Activated naive CD4-positive, alpha-beta T cell treated with anti-CD3 and anti-CD28 coated beads, Interleukin-2, amount 50 U/mL, for 24 hours (primary cell): Measurements from ENCODE around the gene CMTM2.
"Not testable (repeated sequence)": the region's sequence is repeated elsewhere in the genome, so short reads cannot be mapped to it uniquely, and the experiment has no call there.

ENCODE experiments used
- H3K27ac Mint-ChIP-seq: one replicate; pipeline ENCODE4 v1.8.0; 2021; ENCODE audit warnings: mild to moderate bottlenecking, mixed read lengths
- H3K27me3 Mint-ChIP-seq: one replicate; pipeline ENCODE4 v1.8.0; 2021; ENCODE audit warnings: mixed read lengths
- H3K36me3 Mint-ChIP-seq: one replicate; pipeline ENCODE4 v1.8.0; 2021; ENCODE audit warnings: mixed read lengths
- H3K4me1 Mint-ChIP-seq: one replicate; pipeline ENCODE4 v1.8.0; 2021; ENCODE audit warnings: mixed read lengths
- H3K4me3 Mint-ChIP-seq: one replicate; pipeline ENCODE4 v1.8.0; 2021; ENCODE audit warnings: mild to moderate bottlenecking, mixed read lengths
- H3K9me3 Mint-ChIP-seq: one replicate; pipeline ENCODE4 v1.8.0; 2021; ENCODE audit warnings: mixed read lengths

The CMTM2 gene

DNA sequence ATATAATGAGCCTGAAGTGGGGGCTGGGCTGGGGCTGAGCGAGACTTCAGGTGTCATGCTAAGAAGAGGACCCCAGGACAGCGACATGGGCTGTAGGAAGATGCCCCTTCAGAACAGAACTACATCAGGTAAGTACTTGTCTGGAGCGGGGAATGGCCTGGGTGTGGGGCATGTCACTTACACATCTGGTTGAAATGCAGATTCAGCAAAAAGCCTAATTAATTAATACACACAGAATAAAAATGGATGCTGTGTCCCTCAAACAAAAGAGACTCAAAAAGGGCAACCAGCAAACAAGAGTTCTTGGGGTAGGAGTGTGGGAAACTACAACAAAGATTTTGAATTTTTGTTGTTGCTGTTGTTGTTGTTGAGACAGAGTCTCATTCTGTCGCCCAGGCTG is 11.8 kb downstream of the CMTM2 start:
- Mint-ChIP-seq H3K36me3 (no peaks in the 10 kb centered on the region), H3K27ac (no peak overlapping the region)

DNA sequence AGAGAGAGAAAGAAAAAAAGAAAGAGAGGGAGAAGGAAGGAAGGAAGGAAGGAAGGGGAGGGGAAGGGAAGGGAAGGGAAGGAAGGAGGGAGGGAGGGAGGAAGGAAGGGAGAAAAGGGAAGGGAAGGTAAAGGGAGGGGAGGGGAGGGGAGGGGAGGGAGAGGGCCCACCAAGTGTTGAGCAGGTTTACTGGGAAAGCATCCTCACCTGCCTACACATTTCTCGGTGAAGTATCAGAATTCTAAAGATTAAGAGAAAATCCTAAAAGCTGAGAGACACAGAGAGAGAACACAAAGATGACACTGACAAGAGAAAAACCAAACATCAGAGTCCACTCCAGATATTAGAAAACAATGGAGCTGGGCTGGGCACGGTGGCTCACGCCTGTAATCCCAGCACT is 13.0 kb downstream of the CMTM2 start:
- Mint-ChIP-seq H3K36me3 (no peaks in the 10 kb centered on the region), H3K4me1 (peaks cover 39% of the 10 kb centered on the region)

More for the DNA sequence above, 11.8 kb downstream of the CMTM2 start:
- H3K4me1 Mint-ChIP-seq: peaks cover 30% of the 10 kb centered on the region
- no peaks in the 10 kb centered on the region for H3K27me3 Mint-ChIP-seq
- H3K4me3 Mint-ChIP-seq: peak overlapping the region; percentile 78
- H3K9me3 Mint-ChIP-seq: no peaks in the 10 kb centered on the region

GRCh38 chr16:66592814-66593213 is 13.6 kb downstream of the CMTM2 start:
- H3K9me3 Mint-ChIP-seq: no peaks in the 10 kb centered on the region
- no peak overlapping the region for H3K27ac Mint-ChIP-seq
- no peaks in the 10 kb centered on the region for H3K36me3 Mint-ChIP-seq
- H3K4me1 Mint-ChIP-seq: peaks cover 38% of the 10 kb centered on the region
- H3K27me3 Mint-ChIP-seq: no peaks in the 10 kb centered on the region
- no peak overlapping the region for H3K4me3 Mint-ChIP-seq

More for the DNA sequence above, 13.0 kb downstream of the CMTM2 start:
- Mint-ChIP-seq H3K4me3 (no peak overlapping the region), H3K9me3 (no peaks in the 10 kb centered on the region), H3K27me3 (no peaks in the 10 kb centered on the region), H3K27ac (no peak overlapping the region)

GRCh38 chr16:66594739-66595138 is 15.5 kb downstream of the CMTM2 start:
- Mint-ChIP-seq H3K36me3 (no peaks in the 10 kb centered on the region), H3K27me3 (no peaks in the 10 kb centered on the region), H3K9me3 (no peaks in the 10 kb centered on the region), H3K4me3 (no peak overlapping the region), H3K27ac (no peak overlapping the region), H3K4me1 (peaks cover 34% of the 10 kb centered on the region)

DNA sequence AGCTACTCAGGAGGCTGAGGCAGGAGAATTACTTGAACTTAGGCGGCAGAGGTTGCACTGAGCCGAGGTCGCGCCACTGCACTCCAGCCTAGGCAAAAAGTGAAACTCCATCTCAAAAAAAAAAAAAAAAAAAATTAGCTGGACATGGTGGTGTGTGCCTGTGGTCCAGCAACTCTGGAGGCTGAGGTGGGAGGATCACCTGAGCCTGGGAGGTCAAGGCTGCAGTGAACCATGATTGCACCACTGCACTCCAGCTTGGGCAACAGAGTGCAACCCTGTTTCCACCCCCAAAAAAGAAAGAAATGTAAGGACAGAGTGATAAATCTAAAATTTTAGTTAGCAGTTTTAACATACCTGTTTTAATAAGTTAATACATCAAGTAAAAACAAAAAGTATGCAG is 17.3 kb downstream of the CMTM2 start:
- H3K27me3 Mint-ChIP-seq, H3K27ac Mint-ChIP-seq, H3K36me3 Mint-ChIP-seq, H3K4me3 Mint-ChIP-seq, H3K9me3 Mint-ChIP-seq: not testable (repeated sequence)
- H3K4me1 Mint-ChIP-seq: peaks cover 35% of the 10 kb centered on the region

GRCh38 chr16:66596986-66597848 is 18.0 kb downstream of the CMTM2 start:
- Mint-ChIP-seq H3K4me1 (peaks cover 35% of the 10 kb centered on the region), H3K9me3 (no peaks in the 10 kb centered on the region), H3K4me3 (no peak overlapping the region), H3K36me3 (no peaks in the 10 kb centered on the region), H3K27me3 (no peaks in the 10 kb centered on the region), H3K27ac (peak overlapping the region; percentile 36)

DNA sequence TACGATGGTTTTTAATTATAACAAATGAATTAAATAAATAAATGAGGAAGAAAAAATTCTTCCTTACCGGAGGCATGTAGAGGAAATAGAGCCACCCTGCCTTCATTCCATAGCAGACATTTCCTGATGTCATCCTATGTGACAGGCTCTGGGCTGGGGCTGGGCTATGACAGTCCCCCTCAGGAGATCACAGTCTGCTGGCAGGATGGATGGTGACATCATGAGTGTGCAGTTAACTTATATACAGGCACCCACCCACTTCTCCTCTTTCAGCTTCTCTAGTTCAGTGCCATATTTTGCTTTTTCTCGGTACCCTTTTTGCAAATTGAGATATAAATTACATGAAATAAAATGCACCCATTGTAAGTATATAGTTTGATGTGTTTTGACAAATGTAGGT is 18.8 kb downstream of the CMTM2 start:
- Mint-ChIP-seq H3K27me3 (no peaks in the 10 kb centered on the region), H3K4me1 (peaks cover 40% of the 10 kb centered on the region), H3K27ac (peak overlapping the region; percentile 30), H3K4me3 (no peak overlapping the region), H3K36me3 (no peaks in the 10 kb centered on the region), H3K9me3 (no peaks in the 10 kb centered on the region)

DNA sequence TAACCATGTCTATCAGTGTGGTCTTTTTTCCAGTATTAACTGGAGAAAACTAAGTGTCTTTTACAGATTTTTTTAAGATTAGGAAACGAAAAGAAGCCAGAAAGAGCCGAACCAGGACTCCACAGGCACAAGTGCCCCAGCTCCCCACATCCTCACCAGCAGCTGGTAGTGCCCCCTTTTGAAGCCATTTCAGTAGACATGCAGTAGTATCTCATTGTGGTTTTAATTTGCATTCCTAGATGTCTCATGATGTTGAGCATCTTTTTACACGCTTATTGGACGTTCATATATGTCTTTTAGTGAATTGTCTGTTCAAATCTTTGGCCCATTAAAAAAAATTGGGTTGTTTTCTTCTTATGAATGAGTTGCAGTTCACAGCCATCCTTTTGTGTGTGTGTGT is 20.5 kb downstream of the CMTM2 start:
- H3K27ac Mint-ChIP-seq: peak overlapping the region; percentile 16
- H3K4me1 Mint-ChIP-seq: peaks cover 47% of the 10 kb centered on the region
- no peak overlapping the region for H3K4me3 Mint-ChIP-seq
- no peaks in the 10 kb centered on the region for H3K27me3 Mint-ChIP-seq
- H3K36me3 Mint-ChIP-seq: no peaks in the 10 kb centered on the region
- H3K9me3 Mint-ChIP-seq: no peaks in the 10 kb centered on the region

DNA sequence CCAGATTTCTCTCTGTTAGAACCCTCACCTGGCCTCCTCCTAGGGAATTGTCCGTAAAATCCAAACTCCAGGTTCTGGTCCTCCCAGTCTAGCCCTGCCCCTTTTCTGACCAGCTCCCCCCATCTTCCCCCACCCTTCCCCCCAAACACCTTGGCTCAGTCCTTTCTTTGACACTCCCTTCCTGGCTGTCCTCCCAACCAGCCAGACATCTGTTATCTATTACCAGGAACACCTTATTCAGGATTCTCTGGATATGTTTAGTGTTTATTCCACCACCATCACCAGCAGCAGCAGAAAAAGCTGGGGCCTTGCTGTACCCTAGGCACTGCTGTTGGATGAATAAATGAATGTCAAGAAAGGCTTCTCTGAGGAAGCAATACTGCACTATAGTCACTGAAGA is 21.2 kb downstream of the CMTM2 start:
- Mint-ChIP-seq H3K27me3 (no peaks in the 10 kb centered on the region), H3K9me3 (no peaks in the 10 kb centered on the region), H3K27ac (no peak overlapping the region), H3K36me3 (no peaks in the 10 kb centered on the region), H3K4me1 (peaks cover 47% of the 10 kb centered on the region), H3K4me3 (no peak overlapping the region)

- Mint-ChIP-seq H3K9me3 (no peaks in the 10 kb centered on the region), H3K27me3 (no peaks in the 10 kb centered on the region), H3K4me1 (peaks cover 53% of the 10 kb centered on the region), H3K4me3 (no peak overlapping the region), H3K27ac (no peak overlapping the region), H3K36me3 (no peaks in the 10 kb centered on the region)
These were observed 22.2 kb downstream of the CMTM2 start for GRCh38 chr16:66601471-66601870.

DNA sequence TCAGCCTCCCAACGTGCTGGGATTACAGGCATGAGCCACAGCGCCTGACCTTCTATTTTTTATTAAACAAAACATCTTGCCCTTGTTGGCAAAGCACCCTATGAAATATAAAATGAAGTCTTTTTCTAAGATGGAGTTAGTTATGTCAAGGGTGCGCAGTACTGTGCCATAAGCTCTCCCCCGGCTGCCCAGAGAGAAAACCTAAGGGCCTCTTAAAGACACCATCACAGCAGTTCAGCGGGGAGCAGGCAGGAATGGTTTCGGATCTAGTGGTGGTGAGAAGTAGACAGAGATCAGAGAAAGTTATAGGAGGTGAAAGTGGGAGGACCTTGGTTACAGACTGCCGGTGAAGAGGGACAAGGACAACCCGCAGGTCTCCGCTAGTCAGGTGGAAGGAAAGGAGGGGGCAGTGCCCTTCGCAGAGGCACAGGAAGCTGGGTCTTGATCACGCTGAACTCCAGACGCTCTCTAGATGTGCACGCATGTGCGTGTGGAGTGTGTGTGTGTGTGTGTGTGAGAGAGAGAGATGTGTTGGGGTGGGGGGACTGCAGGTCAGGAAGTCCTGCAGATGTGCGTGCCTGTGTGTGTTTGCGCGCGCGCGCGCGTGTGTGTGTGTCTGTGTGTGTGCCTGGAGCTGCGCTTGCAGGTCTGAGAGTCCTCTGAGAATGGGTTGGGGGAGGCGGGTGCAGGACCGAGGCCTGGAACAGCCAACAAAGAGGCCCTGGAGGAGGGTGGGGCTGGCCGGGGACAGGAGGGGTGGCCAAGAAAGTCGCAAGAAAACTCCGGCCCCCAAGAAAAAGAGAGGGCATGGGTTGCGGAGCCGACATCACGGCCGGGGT is 24.5 kb downstream of the CMTM2 start:
- Mint-ChIP-seq H3K4me1 (peaks cover 51% of the 10 kb centered on the region), H3K4me3 (peak overlapping the region; percentile 88), H3K27ac (peak overlapping the region; percentile 80)

DNA sequence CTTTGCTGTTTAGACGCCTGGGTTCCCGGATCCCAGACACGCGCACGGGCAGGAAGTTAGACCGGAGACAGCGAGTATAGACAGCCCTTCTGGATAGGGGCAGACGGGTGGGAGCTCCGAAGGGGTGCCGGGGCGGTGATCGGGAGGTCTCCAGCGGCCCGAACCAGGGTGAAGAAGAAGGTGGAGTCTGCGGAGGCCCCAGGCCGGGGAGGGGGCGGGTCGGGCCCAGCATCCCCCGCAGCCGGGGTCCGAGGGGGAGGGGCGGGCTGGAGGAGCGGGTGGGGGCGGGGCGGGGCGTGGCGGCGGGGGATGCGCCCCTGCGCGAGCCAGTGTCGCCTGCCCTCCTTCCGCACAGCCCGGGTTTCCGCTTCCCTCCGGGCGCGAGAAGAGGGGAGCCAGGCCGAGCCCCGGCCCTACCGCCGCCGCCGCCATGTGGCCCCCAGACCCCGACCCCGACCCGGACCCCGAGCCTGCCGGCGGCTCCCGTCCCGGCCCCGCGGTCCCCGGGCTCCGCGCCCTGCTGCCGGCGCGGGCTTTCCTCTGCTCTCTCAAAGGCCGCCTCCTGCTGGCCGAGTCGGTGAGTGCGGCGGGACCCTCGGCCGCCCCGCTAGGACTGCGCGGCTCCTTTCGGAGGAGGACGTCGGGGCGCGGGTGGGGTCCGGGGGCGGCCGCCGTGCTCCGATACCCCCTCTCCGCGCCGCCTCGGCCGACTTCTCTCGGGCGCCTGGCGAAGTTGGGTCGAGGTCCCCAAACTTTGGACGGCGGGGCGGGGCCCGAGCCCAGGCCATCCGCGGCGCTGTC is 25.3 kb downstream of the CMTM2 start, which contains the start of gene CMTM3:
Gene CMTM3 (plus strand): TSS at position 329 of the 801 bp plus-strand sequence. CDS start 102 bp downstream, at position 431.
- peaks cover 48% of the 10 kb centered on the region for H3K4me1 Mint-ChIP-seq
- H3K27me3 Mint-ChIP-seq: no peaks in the 10 kb centered on the region
- H3K4me3 Mint-ChIP-seq: peak within 1 kb of the TSS; percentile 88
- peak within 1 kb of the TSS; percentile 80 for H3K27ac Mint-ChIP-seq
- no peaks in the 10 kb centered on the region for H3K36me3 Mint-ChIP-seq
- H3K9me3 Mint-ChIP-seq: no peaks in the 10 kb centered on the region

More for the DNA sequence above, 24.5 kb downstream of the CMTM2 start:
- H3K36me3 Mint-ChIP-seq: no peaks in the 10 kb centered on the region
- H3K27me3 Mint-ChIP-seq: no peaks in the 10 kb centered on the region
- H3K9me3 Mint-ChIP-seq: no peaks in the 10 kb centered on the region

GRCh38 chr16:66605177-66605978 is 26.1 kb downstream of the CMTM2 start:
- Mint-ChIP-seq H3K9me3 (no peaks in the 10 kb centered on the region), H3K4me1 (peaks cover 43% of the 10 kb centered on the region), H3K27ac (peak overlapping the region; percentile 55), H3K27me3 (no peaks in the 10 kb centered on the region), H3K4me3 (peak overlapping the region; percentile 84), H3K36me3 (no peaks in the 10 kb centered on the region)

DNA sequence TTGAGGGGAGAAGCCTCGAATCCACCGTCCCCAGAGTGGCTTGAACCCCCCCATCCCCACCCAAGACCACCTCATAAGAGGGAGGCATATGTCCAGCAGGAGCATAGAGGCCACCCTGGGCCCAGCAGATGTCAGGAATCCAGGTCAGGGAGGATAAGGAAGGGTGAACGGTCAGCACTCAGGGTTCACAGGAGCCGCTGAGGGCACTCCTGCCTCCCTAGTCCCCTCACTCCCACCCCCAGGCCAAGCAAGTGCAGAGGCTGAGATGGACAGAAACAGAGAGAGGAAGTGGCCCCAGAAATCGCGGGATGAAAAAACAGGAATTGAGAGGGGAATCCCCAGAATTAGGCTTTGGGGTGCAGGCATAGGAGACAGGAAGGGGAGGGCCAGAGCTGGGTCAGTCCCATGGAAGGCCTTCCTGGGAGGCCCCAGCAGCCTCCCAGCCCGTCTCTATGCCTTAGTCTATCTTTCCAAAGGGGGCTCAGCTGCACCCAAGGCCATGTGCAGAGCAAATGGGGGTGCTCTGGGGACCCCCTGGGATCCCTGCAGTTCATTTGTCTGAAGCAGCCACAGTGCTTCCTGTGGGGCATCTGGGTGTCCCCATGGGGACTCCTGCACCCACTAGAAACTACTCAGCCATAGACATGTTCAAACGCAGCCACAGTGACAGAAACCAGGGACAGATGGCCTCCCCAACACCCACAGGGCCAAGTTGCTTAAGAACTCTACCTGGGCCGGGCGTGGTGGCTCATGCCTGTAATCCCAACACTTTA is 26.9 kb downstream of the CMTM2 start:
- Mint-ChIP-seq H3K9me3 (no peaks in the 10 kb centered on the region), H3K27ac (peak overlapping the region; percentile 93), H3K36me3 (no peaks in the 10 kb centered on the region), H3K27me3 (no peaks in the 10 kb centered on the region), H3K4me1 (peaks cover 36% of the 10 kb centered on the region), H3K4me3 (peak overlapping the region; percentile 84)
